ENCODE results near the gene NAA16.

- TF ChIP-seq, protein P1, sequence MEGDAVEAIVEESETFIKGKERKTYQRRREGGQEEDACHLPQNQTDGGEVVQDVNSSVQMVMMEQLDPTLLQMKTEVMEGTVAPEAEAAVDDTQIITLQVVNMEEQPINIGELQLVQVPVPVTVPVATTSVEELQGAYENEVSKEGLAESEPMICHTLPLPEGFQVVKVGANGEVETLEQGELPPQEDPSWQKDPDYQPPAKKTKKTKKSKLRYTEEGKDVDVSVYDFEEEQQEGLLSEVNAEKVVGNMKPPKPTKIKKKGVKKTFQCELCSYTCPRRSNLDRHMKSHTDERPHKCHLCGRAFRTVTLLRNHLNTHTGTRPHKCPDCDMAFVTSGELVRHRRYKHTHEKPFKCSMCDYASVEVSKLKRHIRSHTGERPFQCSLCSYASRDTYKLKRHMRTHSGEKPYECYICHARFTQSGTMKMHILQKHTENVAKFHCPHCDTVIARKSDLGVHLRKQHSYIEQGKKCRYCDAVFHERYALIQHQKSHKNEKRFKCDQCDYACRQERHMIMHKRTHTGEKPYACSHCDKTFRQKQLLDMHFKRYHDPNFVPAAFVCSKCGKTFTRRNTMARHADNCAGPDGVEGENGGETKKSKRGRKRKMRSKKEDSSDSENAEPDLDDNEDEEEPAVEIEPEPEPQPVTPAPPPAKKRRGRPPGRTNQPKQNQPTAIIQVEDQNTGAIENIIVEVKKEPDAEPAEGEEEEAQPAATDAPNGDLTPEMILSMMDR (IDR thresholded peaks at IDR 0.05), result no peak
- TF ChIP-seq POLR2AphosphoS5 (IDR thresholded peaks at IDR 0.05) (no peak), POLR2A (IDR thresholded peaks at IDR 0.05; ENCODE audit: low read depth) (no peak)
These were observed 43.3 kb downstream of the NAA16 start for GRCh38 chr13:41354416-41354815.
